Epithelial cell of esophagus (primary cell): ENCODE measurements around the gene EEF1G.

Experiments
- DNase-seq: peaks from one replicate; pipeline ENCODE4 v3.0.0; 2010; ENCODE audit warnings: low read depth
- H3K4me3 ChIP-seq: 2 replicates; pipeline ENCODE4 v1.5.1; 2011; ENCODE audit warnings: mild to moderate bottlenecking, low read length, control low read depth
- CTCF ChIP-seq: IDR thresholded peaks from 2 replicates; pipeline ENCODE4 v1.5.1; 2011; ENCODE audit warnings: low read depth, mild to moderate bottlenecking, low read length, control low read depth, inconsistent platforms; ENCODE audit not compliant: insufficient read depth; ENCODE audit errors: missing control alignments

Gene EEF1G

GRCh38 chr11:62608776-62609175, 35.1 kb upstream of the EEF1G start:
- H3K4me3 ChIP-seq = no peak overlapping the region
- no peak for TF ChIP-seq CTCF
- DNase-seq = no peak

DNA sequence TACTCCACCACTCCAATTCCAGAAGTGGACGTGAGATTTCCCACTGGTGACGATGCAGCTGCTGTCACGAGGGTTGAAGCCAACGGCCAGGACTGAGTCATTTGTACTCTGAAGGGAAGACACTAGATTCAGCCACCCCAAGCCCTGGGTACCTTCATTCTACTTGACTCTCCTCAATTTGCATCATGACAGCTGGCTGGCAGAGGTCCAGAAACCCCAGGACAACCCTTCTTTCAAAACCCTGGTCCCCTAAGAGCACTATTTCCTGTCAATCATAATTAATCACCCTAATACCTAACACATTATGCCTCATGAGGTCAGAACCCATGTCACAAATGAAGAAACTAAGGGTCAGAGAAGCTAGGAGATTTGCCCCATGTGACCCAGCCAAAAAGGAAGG, 34.0 kb upstream of the EEF1G start:
- H3K4me3 ChIP-seq = no peak overlapping the region
- DNase-seq = no peak
- TF ChIP-seq CTCF = no peak

- H3K4me3 ChIP-seq = no peak overlapping the region
- no peak for DNase-seq
- no peak for TF ChIP-seq CTCF
These were observed 32.2 kb upstream of the EEF1G start for GRCh38 chr11:62605902-62606301.

GRCh38 chr11:62605467-62605866, 31.8 kb upstream of the EEF1G start:
- no peak for TF ChIP-seq CTCF
- no peak for DNase-seq
- no peak overlapping the region for H3K4me3 ChIP-seq

GRCh38 chr11:62604460-62605120, 30.9 kb upstream of the EEF1G start:
- no peak for DNase-seq
- H3K4me3 ChIP-seq = no peak overlapping the region

DNA sequence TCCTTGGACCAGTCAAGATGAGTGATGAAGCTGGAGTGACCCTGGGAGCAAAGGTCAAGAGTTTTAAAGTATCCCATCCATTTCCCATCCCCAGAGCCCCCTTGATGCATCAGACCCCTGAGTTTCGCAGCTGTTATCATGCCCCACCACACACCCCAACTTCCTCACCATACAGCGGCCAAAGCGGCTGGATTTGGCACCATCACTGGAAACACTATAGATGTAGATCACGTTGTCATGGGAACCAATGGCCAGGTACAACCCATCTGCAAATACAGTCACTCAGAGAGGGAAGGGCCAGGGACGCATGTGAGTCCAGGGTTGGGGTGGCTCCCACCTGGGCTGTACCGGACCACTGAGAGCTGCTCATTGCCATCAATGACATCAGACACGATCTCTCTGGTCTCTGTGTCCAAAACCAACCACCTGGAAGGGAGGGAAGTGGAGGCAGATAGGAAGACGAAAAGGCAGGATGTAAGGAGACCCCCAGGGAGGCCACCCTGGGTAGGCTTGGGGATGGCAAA, 30.1 kb upstream of the EEF1G start:
- H3K4me3 ChIP-seq = no peak overlapping the region
- TF ChIP-seq CTCF = no peak
- DNase-seq = no peak

More at GRCh38 chr11:62604460-62605120, 30.9 kb upstream of the EEF1G start:
- TF ChIP-seq CTCF = no peak

DNA sequence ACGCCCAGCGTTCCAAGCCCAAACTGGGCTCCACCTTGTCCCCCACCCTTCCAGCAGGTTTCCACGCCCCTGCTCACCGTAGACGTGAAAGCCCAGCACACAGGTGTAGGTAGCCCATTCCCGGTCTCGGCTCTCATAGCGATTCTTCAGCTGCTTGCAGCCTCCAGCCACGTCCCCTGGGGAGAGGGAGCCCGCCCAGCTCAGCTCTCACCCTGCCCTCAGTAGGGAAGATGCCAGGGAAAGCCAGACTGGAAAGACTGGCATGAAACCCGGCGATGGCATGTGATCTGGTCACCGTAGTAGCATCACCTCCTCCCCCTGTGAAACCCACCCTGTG, 29.3 kb upstream of the EEF1G start:
- DNase-seq = peak; percentile 22
- peak overlapping the region; percentile 85 for H3K4me3 ChIP-seq

More for the DNA sequence above, 29.3 kb upstream of the EEF1G start:
- TF ChIP-seq CTCF = no peak
